ENCODE data around the gene SLC2A6.

SLC2A6 gene

DNA sequence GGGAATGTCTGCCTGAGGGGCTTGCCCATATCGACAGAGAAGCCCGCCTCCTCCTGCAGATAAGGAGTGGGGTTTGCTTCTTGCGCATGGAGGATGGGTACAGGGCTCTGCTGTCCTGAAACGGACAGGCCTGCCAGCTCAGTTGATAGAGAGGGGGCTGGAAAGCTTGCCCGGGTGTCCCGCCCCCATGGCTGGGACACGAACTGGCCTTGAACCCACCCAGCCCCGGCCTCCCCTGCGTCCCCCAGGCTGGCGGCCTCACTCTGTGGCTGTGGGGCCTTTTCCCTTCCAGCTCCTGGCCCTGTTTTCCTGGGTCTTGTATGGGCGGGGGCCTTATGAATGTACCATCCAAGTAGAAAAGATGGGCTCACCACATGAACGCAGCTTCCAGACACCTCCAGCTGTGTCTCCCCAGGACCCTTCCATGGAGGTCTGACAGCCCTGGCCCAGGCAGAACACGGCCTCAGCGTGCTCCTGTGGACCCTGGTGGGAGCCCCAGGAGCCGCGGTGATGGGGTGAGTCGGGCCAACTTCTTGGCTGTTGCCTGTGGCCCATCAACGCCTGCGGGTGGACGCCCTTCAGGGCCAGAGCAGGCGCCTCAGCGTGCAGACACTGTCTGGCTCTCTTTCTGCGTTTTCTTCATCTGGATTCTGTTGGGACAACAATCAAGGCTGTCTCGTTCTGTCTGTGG is 15.9 kb upstream of the SLC2A6 start:
- H3K27ac ChIP-seq: no peak overlapping the region
- no peak overlapping the region for H3K4me2 ChIP-seq
- H3K4me3 ChIP-seq (IDR thresholded peaks at IDR 0.05; ENCODE audit: insufficient read depth, low read depth, low read length): no peak overlapping the region
- no peaks in the 10 kb centered on the region for H3K4me1 ChIP-seq (ENCODE audit: low read depth, poor library complexity, severe bottlenecking)
- no peak overlapping the region for H3K9ac ChIP-seq
- no peak overlapping the region for H2AFZ ChIP-seq (ENCODE audit: low read depth)
- H3K79me2 ChIP-seq (ENCODE audit: insufficient read depth, low read depth): no peaks in the 10 kb centered on the region
- H4K20me1 ChIP-seq (ENCODE audit: insufficient read depth): no peaks in the 10 kb centered on the region
- TF ChIP-seq, protein P1, sequence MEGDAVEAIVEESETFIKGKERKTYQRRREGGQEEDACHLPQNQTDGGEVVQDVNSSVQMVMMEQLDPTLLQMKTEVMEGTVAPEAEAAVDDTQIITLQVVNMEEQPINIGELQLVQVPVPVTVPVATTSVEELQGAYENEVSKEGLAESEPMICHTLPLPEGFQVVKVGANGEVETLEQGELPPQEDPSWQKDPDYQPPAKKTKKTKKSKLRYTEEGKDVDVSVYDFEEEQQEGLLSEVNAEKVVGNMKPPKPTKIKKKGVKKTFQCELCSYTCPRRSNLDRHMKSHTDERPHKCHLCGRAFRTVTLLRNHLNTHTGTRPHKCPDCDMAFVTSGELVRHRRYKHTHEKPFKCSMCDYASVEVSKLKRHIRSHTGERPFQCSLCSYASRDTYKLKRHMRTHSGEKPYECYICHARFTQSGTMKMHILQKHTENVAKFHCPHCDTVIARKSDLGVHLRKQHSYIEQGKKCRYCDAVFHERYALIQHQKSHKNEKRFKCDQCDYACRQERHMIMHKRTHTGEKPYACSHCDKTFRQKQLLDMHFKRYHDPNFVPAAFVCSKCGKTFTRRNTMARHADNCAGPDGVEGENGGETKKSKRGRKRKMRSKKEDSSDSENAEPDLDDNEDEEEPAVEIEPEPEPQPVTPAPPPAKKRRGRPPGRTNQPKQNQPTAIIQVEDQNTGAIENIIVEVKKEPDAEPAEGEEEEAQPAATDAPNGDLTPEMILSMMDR (conservative IDR thresholded peaks at IDR 0.05; ENCODE audit: low read depth, low read length): no peak
- peaks cover 72% of the 10 kb centered on the region; the same call in 1 of the 2 replicates for H3K27me3 ChIP-seq (ENCODE audit: insufficient read depth, low read depth)
- H3K36me3 ChIP-seq (ENCODE audit: insufficient read depth): no peaks in the 10 kb centered on the region

- no peaks in the 10 kb centered on the region for H3K36me3 ChIP-seq (ENCODE audit: insufficient read depth)
- no peaks in the 10 kb centered on the region for H3K79me2 ChIP-seq (ENCODE audit: insufficient read depth, low read depth)
- no peak overlapping the region for H3K4me3 ChIP-seq (IDR thresholded peaks at IDR 0.05; ENCODE audit: insufficient read depth, low read depth, low read length)
- no peak overlapping the region for H3K27ac ChIP-seq
- H3K4me2 ChIP-seq: no peak overlapping the region
- no peak overlapping the region for H2AFZ ChIP-seq (ENCODE audit: low read depth)
- H3K4me1 ChIP-seq (ENCODE audit: low read depth, poor library complexity, severe bottlenecking): no peaks in the 10 kb centered on the region
- H3K27me3 ChIP-seq (ENCODE audit: insufficient read depth, low read depth): peaks cover 72% of the 10 kb centered on the region
- H3K9ac ChIP-seq: no peak overlapping the region
- H4K20me1 ChIP-seq (ENCODE audit: insufficient read depth): no peaks in the 10 kb centered on the region
- TF ChIP-seq, protein P1 (conservative IDR thresholded peaks at IDR 0.05; ENCODE audit: low read depth, low read length): no peak
These were observed 15.1 kb upstream of the SLC2A6 start for GRCh38 chr9:133493845-133494540.

- no peaks in the 10 kb centered on the region for H4K20me1 ChIP-seq (ENCODE audit: insufficient read depth)
- H3K9ac ChIP-seq: no peak overlapping the region
- H3K27ac ChIP-seq: no peak overlapping the region
- no peaks in the 10 kb centered on the region for H3K4me1 ChIP-seq (ENCODE audit: low read depth, poor library complexity, severe bottlenecking)
- H3K36me3 ChIP-seq (ENCODE audit: insufficient read depth): no peaks in the 10 kb centered on the region
- TF ChIP-seq, protein P1 (conservative IDR thresholded peaks at IDR 0.05; ENCODE audit: low read depth, low read length): no peak
- H2AFZ ChIP-seq (ENCODE audit: low read depth): no peak overlapping the region
- no peaks in the 10 kb centered on the region for H3K79me2 ChIP-seq (ENCODE audit: insufficient read depth, low read depth)
- no peak overlapping the region for H3K4me2 ChIP-seq
- H3K27me3 ChIP-seq (ENCODE audit: insufficient read depth, low read depth): peaks cover 71% of the 10 kb centered on the region
- H3K4me3 ChIP-seq (IDR thresholded peaks at IDR 0.05; ENCODE audit: insufficient read depth, low read depth, low read length): no peak overlapping the region
These were observed 14.5 kb upstream of the SLC2A6 start for GRCh38 chr9:133493428-133493827.

DNA sequence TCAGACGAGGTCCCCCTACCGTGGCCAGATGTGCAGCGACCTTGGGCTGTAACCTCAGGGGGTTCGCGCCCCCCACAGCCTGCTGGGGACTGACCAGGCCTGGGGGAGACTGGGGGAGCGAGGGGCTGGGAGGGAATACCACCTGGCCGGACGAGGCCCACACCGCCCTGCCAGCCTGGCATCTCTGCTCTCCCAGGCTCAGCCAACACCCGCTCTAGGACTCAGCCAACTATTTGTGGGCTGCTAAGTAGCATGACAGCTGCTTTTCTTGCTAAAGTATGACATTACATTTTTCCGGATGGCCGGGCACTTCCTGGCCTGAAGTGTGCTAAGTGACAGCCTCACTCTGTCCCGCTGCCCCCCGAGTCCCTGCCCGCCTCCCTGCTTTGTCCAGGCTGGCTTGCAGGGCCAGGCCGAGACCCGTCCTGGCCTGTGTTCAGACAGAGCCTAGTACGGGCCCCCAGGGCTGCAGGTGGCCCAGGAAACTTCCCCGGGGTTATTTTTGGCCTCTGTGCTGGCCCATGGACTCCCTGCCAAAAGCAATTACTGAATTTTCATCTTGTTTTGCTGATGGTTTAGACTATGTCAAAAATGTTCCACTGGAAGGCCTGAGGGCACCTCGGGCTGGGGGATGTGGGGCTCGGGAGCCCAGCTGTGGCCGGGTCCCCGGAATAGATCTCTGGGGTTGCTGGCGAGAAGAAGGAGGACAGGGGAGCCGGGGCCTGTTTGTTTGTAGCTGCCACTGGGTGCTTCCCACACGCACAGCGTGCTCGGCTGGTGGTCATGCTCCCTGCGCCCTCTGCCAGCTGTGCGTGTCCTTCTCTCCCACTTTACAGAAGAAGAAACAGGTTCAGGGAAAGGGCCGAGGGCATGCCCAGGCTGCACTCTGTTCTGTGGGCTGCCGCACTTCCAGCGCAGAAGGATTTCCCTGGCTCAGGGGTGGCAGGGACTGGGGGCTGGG is 13.4 kb upstream of the SLC2A6 start:
- Histone ChIP-seq H3K9ac (no peak overlapping the region), H3K4me3 (IDR thresholded peaks at IDR 0.05; ENCODE audit: insufficient read depth, low read depth, low read length) (no peak overlapping the region), H3K36me3 (ENCODE audit: insufficient read depth) (no peaks in the 10 kb centered on the region), H3K27ac (no peak overlapping the region), H3K4me2 (no peak overlapping the region), H2AFZ (ENCODE audit: low read depth) (no peak overlapping the region), H3K27me3 (ENCODE audit: insufficient read depth, low read depth) (peaks cover 67% of the 10 kb centered on the region), H4K20me1 (ENCODE audit: insufficient read depth) (no peaks in the 10 kb centered on the region), H3K79me2 (ENCODE audit: insufficient read depth, low read depth) (no peaks in the 10 kb centered on the region), H3K4me1 (ENCODE audit: low read depth, poor library complexity, severe bottlenecking) (no peaks in the 10 kb centered on the region)
- TF ChIP-seq, protein P1 (conservative IDR thresholded peaks at IDR 0.05; ENCODE audit: low read depth, low read length): no peak

All from KMS-11 (cell line).